Natural killer cell treated with Interleukin-12 subunit alpha and Interleukin-12 subunit beta and Interleukin-15 and Interleukin-18, amount 100 ng/mL, for 72 hours (primary cell): ENCODE measurements around the gene GFOD1. TPM values are rescaled to one million over a fixed set of nuclear protein-coding genes. Genes with fewer than 3 reads are reported as not detected.

Experiments used
- ATAC-seq, 2 donors: fragments of 150-1000 bp; cut with Tn5 transposase in 1 of 2; sonication (Bioruptor Pico), chemical (Tn5 transposase) in 1 of 2; 2 replicates each; pipeline ENCODE4 v1.10.0; 2021
- DNase-seq: peaks from one replicate; pipeline ENCODE4 v3.0.0; 2022; ENCODE audit warnings: low spot score
- H3K27ac Mint-ChIP-seq, 2 donors: 1 replicate in 1 of 2; 2 replicates in 1 of 2; pipeline ENCODE4 v1.8.0; 2022; ENCODE audit warnings: mixed read lengths in 2 of 2, mild to moderate bottlenecking in 1 of 2, moderate library complexity in 1 of 2
- H3K27me3 Mint-ChIP-seq, 2 donors: 1 replicate in 1 of 2; 2 replicates in 1 of 2; pipeline ENCODE4 v1.8.0; 2022; ENCODE audit warnings: mixed read lengths in 2 of 2
- H3K36me3 Mint-ChIP-seq: one replicate; pipeline ENCODE4 v1.8.0; 2022; ENCODE audit warnings: mixed read lengths
- H3K4me1 Mint-ChIP-seq, 2 donors: 1 replicate in 1 of 2; 2 replicates in 1 of 2; pipeline ENCODE4 v1.8.0; 2022; ENCODE audit warnings: low read depth in 2 of 2, mixed read lengths in 2 of 2, mild to moderate bottlenecking in 1 of 2
- H3K4me3 Mint-ChIP-seq: one replicate; pipeline ENCODE4 v1.8.0; 2022; ENCODE audit warnings: mixed read lengths
- H3K9me3 Mint-ChIP-seq: 2 replicates; pipeline ENCODE4 v1.8.0; 2022; ENCODE audit warnings: mixed read lengths
- total RNA-seq, 2 donors: library from RNA; stranded (reverse); gene quantifications; one replicate each; pipeline ENCODE4 v1.2.3, GENCODE V29; 2022

Gene GFOD1
- total RNA-seq, result 10 to 100 TPM in 1 of 2 donors, 1 to 10 TPM in 1; 9.7 to 12.1 TPM

- Mint-ChIP-seq H3K36me3 (no peaks in the 10 kb centered on the region), H3K27me3 (no peaks in the 10 kb centered on the region), H3K4me3 (peak within 1 kb of the TSS; percentile 80), H3K27ac (peak within 1 kb of the TSS; percentile 69 to 83), H3K9me3 (no peaks in the 10 kb centered on the region), H3K4me1 (peaks cover 44 to 45% of the 10 kb centered on the region in 2 donors)
- ATAC-seq, result peak; percentile 90 to 95
- peak; percentile 92 for DNase-seq
Measured at GRCh38 chr6:13487122-13488014, at the start of gene GFOD1. Gene GFOD1 (minus strand): TSS chr6:13487600. CDS start chr6:13486890, 710 bp downstream.

GRCh38 chr6:13536796-13537526 lies 49.6 kb upstream of the GFOD1 start:
- no peak overlapping the region for H3K27ac Mint-ChIP-seq
- no peak overlapping the region for H3K4me3 Mint-ChIP-seq
- H3K36me3 Mint-ChIP-seq, result no peaks in the 10 kb centered on the region
- ATAC-seq (no peak), DNase-seq (no peak)
- no peaks in the 10 kb centered on the region for H3K4me1 Mint-ChIP-seq
- no peaks in the 10 kb centered on the region for H3K27me3 Mint-ChIP-seq
- H3K9me3 Mint-ChIP-seq, result no peaks in the 10 kb centered on the region

- no peak for DNase-seq
- Mint-ChIP-seq H3K27ac (no peak overlapping the region), H3K9me3 (no peaks in the 10 kb centered on the region), H3K36me3 (no peaks in the 10 kb centered on the region), H3K27me3 (no peaks in the 10 kb centered on the region), H3K4me3 (no peak overlapping the region), H3K4me1 (no peaks in the 10 kb centered on the region)
- ATAC-seq, result no peak
Measured at GRCh38 chr6:13535306-13535705, 47.9 kb upstream of the GFOD1 start.

- Mint-ChIP-seq H3K36me3 (no peaks in the 10 kb centered on the region), H3K27me3 (no peaks in the 10 kb centered on the region), H3K4me1 (no peaks in the 10 kb centered on the region), H3K27ac (no peak overlapping the region), H3K9me3 (no peaks in the 10 kb centered on the region), H3K4me3 (no peak overlapping the region)
- ATAC-seq, result no peak
- DNase-seq, result no peak
Measured at GRCh38 chr6:13534536-13534935, 47.1 kb upstream of the GFOD1 start.

- Mint-ChIP-seq H3K27me3 (no peaks in the 10 kb centered on the region), H3K36me3 (no peaks in the 10 kb centered on the region), H3K27ac (no peak overlapping the region), H3K4me1 (peaks cover 1 to 5% of the 10 kb centered on the region in 2 donors), H3K4me3 (no peak overlapping the region), H3K9me3 (no peaks in the 10 kb centered on the region)
- DNase-seq (no peak), ATAC-seq (no peak)
Measured at GRCh38 chr6:13531956-13532355, 44.6 kb upstream of the GFOD1 start.

- Mint-ChIP-seq H3K9me3 (no peaks in the 10 kb centered on the region), H3K4me3 (no peak overlapping the region), H3K27ac (no peak overlapping the region), H3K4me1 (peaks cover 13 to 14% of the 10 kb centered on the region in 2 donors), H3K27me3 (no peaks in the 10 kb centered on the region), H3K36me3 (no peaks in the 10 kb centered on the region)
- no peak for ATAC-seq
- no peak for DNase-seq
Measured at GRCh38 chr6:13528777-13529343, 41.5 kb upstream of the GFOD1 start.

- DNase-seq (no peak), ATAC-seq (no peak)
- Mint-ChIP-seq H3K9me3 (no peaks in the 10 kb centered on the region), H3K27me3 (no peaks in the 10 kb centered on the region), H3K36me3 (no peaks in the 10 kb centered on the region), H3K4me1 (peaks cover 13 to 14% of the 10 kb centered on the region in 2 donors), H3K27ac (no peak overlapping the region), H3K4me3 (no peak overlapping the region)
Measured at GRCh38 chr6:13528232-13528631, 40.8 kb upstream of the GFOD1 start.

GRCh38 chr6:13527671-13528056 lies 40.3 kb upstream of the GFOD1 start:
- H3K36me3 Mint-ChIP-seq, result no peaks in the 10 kb centered on the region
- H3K4me3 Mint-ChIP-seq, result no peak overlapping the region
- no peaks in the 10 kb centered on the region for H3K27me3 Mint-ChIP-seq

GRCh38 chr6:13526727-13527670 lies 39.6 kb upstream of the GFOD1 start:
- peak overlapping the region; percentile 16 for H3K4me3 Mint-ChIP-seq
- H3K27me3 Mint-ChIP-seq, result no peaks in the 10 kb centered on the region
- H3K27ac Mint-ChIP-seq, result peak overlapping the region in 1 of 2 donors; percentile 80
- no peak for DNase-seq
- H3K36me3 Mint-ChIP-seq, result no peaks in the 10 kb centered on the region
- peaks cover 13 to 14% of the 10 kb centered on the region in 2 donors for H3K4me1 Mint-ChIP-seq
- H3K9me3 Mint-ChIP-seq, result no peaks in the 10 kb centered on the region
- peak; percentile 63 to 84 for ATAC-seq

More at GRCh38 chr6:13527671-13528056, 40.3 kb upstream of the GFOD1 start:
- DNase-seq (no peak), ATAC-seq (no peak)
- H3K4me1 Mint-ChIP-seq, result peaks cover 13 to 14% of the 10 kb centered on the region in 2 donors
- no peak overlapping the region for H3K27ac Mint-ChIP-seq
- no peaks in the 10 kb centered on the region for H3K9me3 Mint-ChIP-seq

GRCh38 chr6:13526357-13526726 lies 38.9 kb upstream of the GFOD1 start:
- Mint-ChIP-seq H3K4me1 (peaks cover 13 to 14% of the 10 kb centered on the region in 2 donors), H3K27ac (peak overlapping the region in 1 of 2 donors; percentile 80), H3K27me3 (no peaks in the 10 kb centered on the region), H3K4me3 (peak overlapping the region; percentile 16), H3K9me3 (no peaks in the 10 kb centered on the region), H3K36me3 (no peaks in the 10 kb centered on the region)
- ATAC-seq (no peak), DNase-seq (no peak)

- peaks cover 13 to 14% of the 10 kb centered on the region in 2 donors for H3K4me1 Mint-ChIP-seq
- no peak overlapping the region for H3K4me3 Mint-ChIP-seq
- ATAC-seq (no peak), DNase-seq (no peak)
- peak overlapping the region in 1 of 2 donors; percentile 80 for H3K27ac Mint-ChIP-seq
- H3K36me3 Mint-ChIP-seq, result no peaks in the 10 kb centered on the region
- H3K27me3 Mint-ChIP-seq, result no peaks in the 10 kb centered on the region
- no peaks in the 10 kb centered on the region for H3K9me3 Mint-ChIP-seq
Measured at GRCh38 chr6:13524801-13525508, 37.6 kb upstream of the GFOD1 start.

GRCh38 chr6:13523826-13524622 lies 36.6 kb upstream of the GFOD1 start:
- H3K27ac Mint-ChIP-seq, result no peak overlapping the region
- H3K4me3 Mint-ChIP-seq, result no peak overlapping the region
- no peaks in the 10 kb centered on the region for H3K9me3 Mint-ChIP-seq
- ATAC-seq, result no peak
- H3K36me3 Mint-ChIP-seq, result no peaks in the 10 kb centered on the region
- peaks cover 13 to 14% of the 10 kb centered on the region in 2 donors for H3K4me1 Mint-ChIP-seq
- H3K27me3 Mint-ChIP-seq, result no peaks in the 10 kb centered on the region
- DNase-seq, result no peak
